Spinal cord (tissue), 10 donors: ENCODE data around the gene SLC25A22. TPM values are rescaled to one million over a fixed set of nuclear protein-coding genes. Genes with fewer than 3 reads are reported as not detected.

Source experiments
- DNase-seq, 6 donors: peaks; one replicate each; pipeline versions ENCODE4 v3.0.0 to v3.0.0-alpha.2; 2013 to 2015; ENCODE audit warnings: low spot score in 6 of 6, low read depth in 4 of 6
- H3K27ac ChIP-seq: one replicate; pipeline ENCODE4 v1.5.1; 2013; ENCODE audit warnings: low read depth, low read length, control low read depth
- H3K27me3 ChIP-seq: one replicate; pipeline ENCODE4 v1.6.1; 2013; ENCODE audit warnings: low read length; ENCODE audit not compliant: control insufficient read depth, insufficient read depth
- H3K36me3 ChIP-seq: one replicate; pipeline ENCODE4 v1.6.1; 2013; ENCODE audit warnings: low read length; ENCODE audit not compliant: control insufficient read depth, insufficient read depth
- H3K4me1 ChIP-seq: one replicate; pipeline ENCODE4 v1.6.1; 2013; ENCODE audit warnings: low read length; ENCODE audit not compliant: control insufficient read depth, insufficient read depth
- H3K4me3 ChIP-seq: one replicate; pipeline ENCODE4 v1.5.1; 2013; ENCODE audit warnings: low read depth, low read length, control low read depth
- H3K9me3 ChIP-seq: one replicate; pipeline ENCODE4 v1.6.1; 2013; ENCODE audit warnings: low read length; ENCODE audit not compliant: control insufficient read depth, insufficient read depth
- WGBS: methylation state at CpG from one replicate; pipeline ENCODE4 v1.1.5; 2013; ENCODE audit warnings: missing lambda C conversion rate; ENCODE audit not compliant: insufficient coverage; 5-methylcytosine and 5-hydroxymethylcytosine counted together
- polyA plus RNA-seq, 2 donors: library from polyadenylated mRNA; unstranded; fragments of 120-200 nt; gene quantifications; one replicate each; pipeline ENCODE4 v1.2.1, GENCODE V29; 2013; ENCODE audit not compliant: insufficient read length in 2 of 2
- total RNA-seq, 2 donors: library from RNA; depleted of rRNA in 1 of 2; stranded (reverse); fragments of 120-200 nt in 1 of 2; fragments of >200 nt in 1 of 2; gene quantifications; one replicate each; pipeline versions ENCODE4 v1.2.3 to v1.2.4, GENCODE V29; 2013 to 2014
- donor health status: healthy.

The SLC25A22 gene
- total and polyA plus RNA-seq, 4 donors, result 17.5 to 69.2 (median 36.3) TPM

DNA sequence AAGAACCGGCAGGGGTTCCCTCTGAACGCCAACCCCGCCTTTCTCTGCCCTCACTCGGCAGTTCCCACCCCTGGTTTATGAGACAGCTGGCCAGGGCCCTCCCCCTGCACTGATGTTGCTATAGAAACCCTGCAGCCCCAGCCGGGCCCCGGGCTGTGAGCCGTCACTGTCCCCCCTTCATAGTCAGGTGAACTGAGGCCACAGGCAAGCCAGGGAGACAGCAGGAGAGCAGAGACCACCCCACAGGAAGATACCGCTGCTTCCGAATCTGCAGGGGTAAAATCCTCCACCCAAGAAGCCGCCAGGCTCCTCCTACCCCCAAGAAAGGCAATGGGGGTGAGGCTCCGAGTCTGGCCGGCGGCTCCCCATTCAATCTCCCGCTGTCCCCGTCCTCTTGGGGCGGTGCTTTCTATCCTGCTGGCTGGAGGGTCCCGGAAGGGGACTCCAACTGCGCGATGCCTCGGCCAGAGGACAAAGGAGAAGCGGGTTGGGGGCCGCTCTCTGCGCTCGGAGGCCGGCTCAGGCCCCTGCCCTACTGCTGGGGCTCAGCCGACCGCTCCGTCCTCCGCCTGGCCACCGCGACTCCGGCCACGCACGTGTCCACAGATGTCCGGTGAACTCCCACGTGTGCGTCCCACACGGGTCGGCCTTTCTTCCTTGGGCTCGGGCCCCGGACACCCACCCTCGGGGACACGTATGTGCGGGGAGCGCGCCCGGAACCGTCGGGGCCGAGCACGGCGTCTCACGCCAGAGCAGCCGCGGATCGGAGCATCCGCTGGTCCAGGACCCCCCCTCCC is 587 bp downstream of the SLC25A22 start:
- peaks cover 71% of the 10 kb centered on the region for H3K36me3 ChIP-seq
- no peaks in the 10 kb centered on the region for H3K9me3 ChIP-seq
- under 1% methylated on average over 57 of the region's 57 CpGs for WGBS
- peak overlapping the region; percentile 96 for H3K27ac ChIP-seq
- no peaks in the 10 kb centered on the region for H3K27me3 ChIP-seq
- DNase-seq, result peak in 3 of 6 donors; percentile 76 to 95 (median 92)
- H3K4me3 ChIP-seq, result peak overlapping the region; percentile 86
- peaks cover 44% of the 10 kb centered on the region for H3K4me1 ChIP-seq

DNA sequence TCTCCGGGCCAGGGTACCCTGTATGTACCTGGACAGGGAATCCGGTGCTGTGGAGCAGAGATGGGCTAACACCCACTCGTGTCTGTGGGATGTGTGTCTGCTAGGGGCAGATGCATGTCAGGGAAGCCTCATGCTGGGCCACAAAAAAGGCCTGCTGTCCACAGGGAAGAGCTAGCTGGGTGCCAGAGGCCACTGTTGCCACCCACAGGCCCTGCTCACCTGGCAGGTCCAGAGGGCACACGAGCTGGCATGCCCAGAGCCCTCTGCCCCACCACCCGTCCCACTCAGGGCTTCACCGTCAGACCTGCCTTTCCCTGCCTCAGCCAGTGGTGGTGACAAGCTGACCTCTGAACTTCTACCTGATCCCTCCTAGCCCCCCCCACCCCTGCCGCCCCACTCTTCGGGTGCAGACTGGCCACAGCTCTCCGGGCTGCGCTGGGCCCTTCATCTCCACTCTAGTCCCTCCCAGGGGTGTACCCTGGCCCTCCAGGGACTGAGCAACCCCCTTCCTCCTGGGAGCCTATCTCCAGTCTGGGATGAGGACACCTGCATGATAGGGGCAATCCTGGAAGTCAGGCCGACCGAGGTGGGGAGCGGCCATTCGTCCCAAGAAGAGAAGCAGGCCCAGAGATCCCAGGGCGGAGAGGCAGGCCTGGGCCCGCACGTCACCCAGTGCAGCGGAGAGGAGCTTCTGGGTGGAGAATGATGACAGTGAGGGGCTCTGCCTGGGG is 1.4 kb downstream of the SLC25A22 start:
- Histone ChIP-seq H3K27me3 (no peaks in the 10 kb centered on the region), H3K27ac (peak overlapping the region; percentile 96), H3K4me3 (peak overlapping the region; percentile 86), H3K9me3 (no peaks in the 10 kb centered on the region), H3K36me3 (peaks cover 71% of the 10 kb centered on the region), H3K4me1 (peaks cover 44% of the 10 kb centered on the region)
- WGBS, result 21% methylated on average over 18 of the region's 18 CpGs
- no peak for DNase-seq

DNA sequence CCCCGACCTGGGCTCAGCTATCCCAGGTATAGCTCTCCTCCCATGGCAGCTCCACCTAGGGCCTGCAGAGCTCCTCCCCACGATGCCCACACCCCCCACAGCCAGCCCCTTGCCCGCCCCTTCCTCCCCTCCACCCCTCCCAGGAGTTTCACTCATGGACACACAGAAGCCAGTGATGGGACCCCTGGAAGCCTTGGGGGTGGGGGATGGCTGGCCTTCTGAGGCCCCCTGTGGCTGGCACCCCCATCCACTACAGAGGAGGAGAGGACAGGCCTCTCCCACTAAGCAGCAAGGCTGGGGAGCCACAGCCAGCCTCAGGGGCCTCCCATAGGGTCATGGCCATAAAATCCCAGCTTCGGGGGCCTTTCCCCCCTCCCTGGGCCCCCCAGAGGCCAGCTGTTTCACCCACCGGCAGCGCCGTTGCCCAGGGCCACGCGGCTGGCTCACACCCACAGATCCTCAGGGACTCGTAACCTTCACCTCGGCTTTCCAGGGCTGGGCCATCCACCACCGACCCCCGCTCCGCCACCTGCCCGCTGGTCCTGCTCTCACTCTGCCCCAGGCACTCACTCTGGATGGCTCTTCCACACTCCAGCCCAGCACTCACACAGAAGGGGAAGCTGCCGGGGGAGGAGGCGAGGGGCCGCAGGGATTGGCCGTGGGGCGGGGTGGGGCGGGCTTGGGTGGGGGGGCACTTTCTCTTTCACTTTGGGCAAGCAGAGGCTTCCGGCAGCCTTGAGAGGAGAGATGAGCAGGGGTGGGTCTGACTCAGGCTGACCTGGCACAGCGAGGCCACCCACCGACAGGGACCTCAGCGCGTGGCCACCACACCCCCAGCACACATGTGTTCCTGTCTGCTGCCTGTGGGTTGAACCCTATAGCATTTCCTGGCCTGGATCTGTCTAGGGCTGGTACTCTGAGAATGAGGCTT is 2.2 kb downstream of the SLC25A22 start:
- H3K27ac ChIP-seq, result peak overlapping the region; percentile 96
- no peaks in the 10 kb centered on the region for H3K9me3 ChIP-seq
- peaks cover 71% of the 10 kb centered on the region for H3K36me3 ChIP-seq
- H3K4me1 ChIP-seq, result peaks cover 45% of the 10 kb centered on the region
- no peaks in the 10 kb centered on the region for H3K27me3 ChIP-seq
- WGBS, result 13% methylated on average over 14 of the region's 26 CpGs
- peak overlapping the region; percentile 86 for H3K4me3 ChIP-seq
- DNase-seq, result peak in 2 of 6 donors; percentile 28 to 72

DNA sequence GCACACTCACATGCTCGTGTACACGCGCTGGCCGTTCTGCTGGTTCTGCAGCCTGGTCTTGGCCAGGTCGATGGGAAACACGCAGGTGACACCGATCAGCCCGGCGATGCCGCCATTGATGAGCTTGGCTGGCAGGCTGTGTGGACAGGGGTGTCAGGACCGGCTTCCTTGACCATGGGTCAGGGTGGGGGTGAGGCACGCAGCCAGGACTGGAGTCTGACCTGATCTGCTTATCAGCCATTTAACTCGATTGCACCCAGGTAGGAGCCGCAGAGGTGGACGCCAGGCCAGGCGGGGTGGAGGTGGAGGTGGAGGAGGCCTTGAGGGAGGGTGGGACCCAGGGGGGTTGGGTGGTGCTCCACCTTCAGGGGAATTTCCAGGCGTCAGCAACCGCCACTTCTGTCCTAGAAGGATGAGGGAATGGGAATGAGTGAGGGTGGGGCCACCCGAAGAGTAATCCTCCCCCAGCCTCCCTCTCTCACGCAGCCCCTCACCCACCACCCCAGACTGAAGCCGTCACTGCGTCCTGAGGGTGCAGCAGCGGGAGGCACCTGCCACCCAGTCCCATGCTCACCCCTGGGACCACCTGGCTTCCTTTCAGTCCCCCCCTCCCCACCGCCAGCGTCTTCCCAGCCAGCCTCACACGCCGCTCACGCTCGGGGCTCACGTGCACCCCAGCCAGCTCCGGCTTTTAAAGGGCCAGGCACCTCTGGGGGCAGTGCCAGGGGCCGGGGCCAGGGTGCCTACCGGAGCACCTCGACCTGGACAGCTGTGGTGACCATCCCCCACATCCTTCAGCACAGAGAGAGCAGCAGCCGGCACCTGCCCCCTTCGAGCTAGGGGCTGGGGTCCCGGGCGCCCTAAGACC is 3.1 kb downstream of the SLC25A22 start:
- WGBS, result 76% methylated on average over 25 of the region's 38 CpGs
- no peak for DNase-seq
- no peaks in the 10 kb centered on the region for H3K9me3 ChIP-seq
- no peaks in the 10 kb centered on the region for H3K27me3 ChIP-seq
- H3K36me3 ChIP-seq, result peaks cover 66% of the 10 kb centered on the region
- H3K4me3 ChIP-seq, result no peak overlapping the region
- peak overlapping the region; percentile 71 for H3K27ac ChIP-seq
- peaks cover 54% of the 10 kb centered on the region for H3K4me1 ChIP-seq

DNA sequence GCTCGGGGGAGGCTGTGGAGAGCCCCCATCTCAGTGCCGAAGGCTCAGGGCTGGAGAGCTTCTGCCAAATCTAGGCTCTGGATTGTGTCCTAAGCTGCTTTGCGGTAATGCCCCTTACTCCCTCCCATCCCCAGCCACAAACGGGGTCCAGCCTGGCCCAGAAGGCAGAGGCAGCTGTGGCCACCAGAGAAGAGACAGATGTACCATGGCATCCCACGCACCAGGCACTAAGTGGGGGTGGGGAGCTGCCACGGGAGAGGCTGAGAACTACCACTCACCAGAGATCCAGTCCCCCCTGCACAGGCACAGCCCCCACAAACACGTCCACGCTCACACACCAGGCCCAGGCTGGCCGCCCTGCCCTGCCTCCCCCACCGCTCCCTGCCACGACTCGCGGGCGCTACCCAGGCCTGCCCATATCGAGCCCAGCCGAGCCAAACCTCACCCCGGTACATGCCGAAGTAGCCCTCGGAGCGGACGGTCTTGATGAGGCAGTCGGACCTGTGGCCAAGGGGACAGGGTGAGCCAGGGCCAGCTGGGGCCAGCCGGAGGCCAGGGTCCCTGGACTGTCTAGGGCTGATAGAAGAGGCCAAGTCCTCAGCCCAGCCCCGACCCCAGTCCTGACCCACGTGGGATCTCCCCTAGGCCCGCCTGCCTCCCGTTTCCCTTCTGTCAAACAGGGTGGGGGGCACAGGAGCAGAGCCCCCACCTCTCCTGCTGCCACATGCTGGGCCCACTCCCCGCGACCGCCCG is 3.9 kb downstream of the SLC25A22 start:
- Histone ChIP-seq H3K27me3 (peaks cover 3% of the 10 kb centered on the region), H3K27ac (no peak overlapping the region), H3K4me1 (peaks cover 61% of the 10 kb centered on the region), H3K9me3 (no peaks in the 10 kb centered on the region), H3K36me3 (peaks cover 60% of the 10 kb centered on the region), H3K4me3 (no peak overlapping the region)
- WGBS, result 91% methylated on average over 27 of the region's 31 CpGs
- DNase-seq, result no peak

DNA sequence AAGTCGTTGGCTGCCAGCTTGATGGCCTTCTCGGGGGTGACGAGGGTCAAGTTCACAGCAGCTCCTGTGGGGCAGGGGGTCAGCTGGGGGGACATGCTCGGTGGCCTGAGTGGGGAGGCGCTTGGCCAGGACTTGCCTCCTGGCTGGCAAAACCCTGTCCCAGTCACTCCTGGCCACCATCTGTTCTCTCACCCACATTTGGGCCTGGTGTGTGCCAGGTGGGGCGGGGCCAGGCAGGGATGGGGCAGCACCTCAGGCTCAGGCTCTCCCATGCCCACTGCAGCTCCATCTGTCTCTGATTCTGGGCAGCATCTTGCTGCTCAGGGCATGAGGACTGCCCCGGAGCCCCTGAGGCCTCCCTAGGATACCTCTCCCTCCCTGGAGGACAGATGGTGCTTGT is 4.5 kb downstream of the SLC25A22 start:
- Histone ChIP-seq H3K4me3 (no peak overlapping the region), H3K36me3 (peaks cover 61% of the 10 kb centered on the region), H3K9me3 (no peaks in the 10 kb centered on the region), H3K4me1 (peaks cover 64% of the 10 kb centered on the region), H3K27me3 (peaks cover 3% of the 10 kb centered on the region), H3K27ac (no peak overlapping the region)
- no peak for DNase-seq
- 77% methylated on average over 4 of the region's 7 CpGs for WGBS

DNA sequence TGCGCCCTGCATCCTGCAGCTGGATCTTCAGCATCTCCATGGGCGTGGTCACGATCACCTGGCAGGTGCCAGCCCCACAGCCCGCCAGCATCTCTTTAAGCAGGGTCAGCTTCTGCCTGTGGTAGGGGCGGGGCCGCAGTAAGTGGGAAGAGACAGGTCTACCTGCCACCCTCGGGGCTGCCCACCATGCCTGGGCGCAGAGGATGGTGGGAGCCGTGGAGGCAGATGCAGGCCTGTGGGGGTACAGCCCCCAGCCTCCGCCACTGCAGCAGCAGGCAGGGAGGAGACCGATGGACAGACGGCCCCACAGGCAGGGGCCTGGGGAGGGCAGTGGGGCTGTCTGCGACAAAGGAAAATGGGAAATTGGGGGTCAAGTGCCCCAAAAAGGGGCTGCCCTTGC is 5.2 kb downstream of the SLC25A22 start:
- H3K9me3 ChIP-seq, result no peaks in the 10 kb centered on the region
- H3K36me3 ChIP-seq, result peaks cover 67% of the 10 kb centered on the region
- H3K4me3 ChIP-seq, result no peak overlapping the region
- H3K27me3 ChIP-seq, result peaks cover 3% of the 10 kb centered on the region
- H3K27ac ChIP-seq, result no peak overlapping the region
- DNase-seq, result no peak
- H3K4me1 ChIP-seq, result peaks cover 67% of the 10 kb centered on the region
- WGBS, result 95% methylated on average over 11 of the region's 13 CpGs

DNA sequence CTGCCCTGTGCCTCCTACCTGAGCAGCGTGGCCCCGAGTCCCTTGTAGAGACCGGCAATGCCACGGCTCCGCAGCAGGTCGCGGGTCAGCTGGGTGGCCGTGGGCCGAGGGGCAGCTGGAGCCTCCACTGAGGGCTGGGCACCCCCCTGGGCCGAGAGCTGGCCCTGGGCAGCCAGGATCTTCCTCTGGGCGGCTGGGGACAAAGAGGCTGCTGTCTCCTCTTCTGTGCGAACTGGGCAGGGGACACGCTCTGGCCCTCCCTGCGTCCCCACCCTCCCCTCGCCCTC is 5.6 kb downstream of the SLC25A22 start:
- Histone ChIP-seq H3K27ac (no peak overlapping the region), H3K36me3 (peaks cover 71% of the 10 kb centered on the region), H3K4me1 (peaks cover 70% of the 10 kb centered on the region), H3K4me3 (no peak overlapping the region), H3K9me3 (no peaks in the 10 kb centered on the region), H3K27me3 (peaks cover 3% of the 10 kb centered on the region)
- no peak for DNase-seq
- WGBS, result 89% methylated on average over 14 of the region's 15 CpGs
